Brain pericyte (primary cell): ENCODE measurements around the gene METTL15.
"Not testable (repeated sequence)": the region's sequence is repeated elsewhere in the genome, so short reads cannot be mapped to it uniquely, and the experiment has no call there.

ENCODE experiments used
- DNase-seq: peaks from one replicate; pipeline ENCODE4 v3.0.0-alpha.2; 2012; ENCODE audit warnings: low read depth, low spot score

METTL15 gene

DNA sequence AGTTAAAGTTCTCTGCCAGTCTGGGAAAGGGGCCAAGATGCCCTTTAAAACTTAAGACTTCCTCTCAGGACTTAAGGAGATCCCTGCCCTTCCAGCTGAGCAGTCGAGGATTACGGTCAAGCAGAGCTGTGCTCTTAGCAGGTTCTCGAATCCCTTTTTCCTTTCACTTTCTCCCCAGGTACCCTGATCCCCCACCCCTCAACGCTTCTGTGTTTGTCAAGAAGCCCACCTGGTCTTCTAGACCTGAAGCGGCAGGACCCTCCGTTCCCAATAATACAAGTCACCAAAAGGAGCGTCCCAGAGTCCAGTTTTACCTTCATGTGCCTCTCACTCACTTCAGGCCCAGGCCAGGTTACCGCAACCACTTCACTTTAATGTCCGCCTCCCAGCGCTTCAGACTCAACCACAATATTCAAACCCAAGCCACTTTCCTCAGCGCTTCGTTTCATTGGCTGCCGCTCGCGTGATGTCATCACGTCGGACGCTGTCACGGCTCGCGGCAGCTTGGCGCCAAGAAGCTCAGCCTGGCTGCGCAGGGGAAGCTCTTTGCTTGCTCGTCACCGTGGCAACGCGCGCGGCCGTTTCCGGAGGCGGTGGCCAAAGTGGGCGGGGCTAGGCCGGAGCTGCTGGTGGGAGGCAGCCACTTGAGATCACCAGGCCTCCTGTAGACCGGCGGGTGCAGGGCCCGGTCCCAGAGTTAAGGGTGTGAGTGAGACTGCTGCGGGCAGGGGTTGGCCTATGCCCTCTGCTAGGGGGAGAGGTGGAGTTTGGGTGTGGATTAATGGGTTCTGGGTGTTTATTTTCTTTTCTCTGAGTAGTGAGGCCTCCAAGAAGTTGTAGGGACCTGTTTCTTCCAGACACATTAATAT lies at the start of gene METTL15, which contains the start of gene KIF18A:
Gene METTL15, plus strand, starts transcription at position 639 of the 869 bp plus-strand sequence. CDS start 4,947 bp downstream, outside the sequence.
Gene KIF18A, minus strand, starts transcription at position 407 of the 869 bp plus-strand sequence. CDS start 10,209 bp downstream, outside the sequence.
- DNase-seq, result peak; percentile 98

- no peak for DNase-seq
Measured at GRCh38 chr11:28071305-28071704, 36.9 kb upstream of the METTL15 start.

- no peak for DNase-seq
Measured at GRCh38 chr11:28072321-28072720, 35.9 kb upstream of the METTL15 start.

- DNase-seq, result no peak
Measured at GRCh38 chr11:28077521-28077920, 30.7 kb upstream of the METTL15 start.

GRCh38 chr11:28083118-28083517 lies 25.1 kb upstream of the METTL15 start:
- no peak for DNase-seq

GRCh38 chr11:28086569-28086968 lies 21.6 kb upstream of the METTL15 start:
- no peak for DNase-seq

- not testable (repeated sequence) for DNase-seq
Measured at GRCh38 chr11:28087192-28087591, 21.0 kb upstream of the METTL15 start.

DNA sequence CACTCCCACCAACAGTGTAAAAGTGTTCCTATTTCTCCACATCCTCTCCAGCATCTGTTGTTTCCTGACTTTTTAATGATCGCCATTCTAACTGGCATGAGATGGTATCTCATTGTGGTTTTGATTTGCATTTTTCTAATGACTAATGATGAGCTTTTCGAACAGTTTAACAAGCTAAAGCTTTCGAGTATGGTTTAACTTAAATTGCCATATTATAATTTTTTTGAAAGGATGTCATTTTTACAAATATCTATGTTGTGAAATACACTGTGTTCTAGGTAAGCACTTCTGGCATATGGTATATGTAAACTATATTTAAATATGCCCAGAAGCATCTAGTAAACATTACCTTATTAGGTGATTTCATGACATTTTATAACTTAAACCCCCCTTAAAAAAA lies 20.5 kb upstream of the METTL15 start:
- not testable (repeated sequence) for DNase-seq

DNA sequence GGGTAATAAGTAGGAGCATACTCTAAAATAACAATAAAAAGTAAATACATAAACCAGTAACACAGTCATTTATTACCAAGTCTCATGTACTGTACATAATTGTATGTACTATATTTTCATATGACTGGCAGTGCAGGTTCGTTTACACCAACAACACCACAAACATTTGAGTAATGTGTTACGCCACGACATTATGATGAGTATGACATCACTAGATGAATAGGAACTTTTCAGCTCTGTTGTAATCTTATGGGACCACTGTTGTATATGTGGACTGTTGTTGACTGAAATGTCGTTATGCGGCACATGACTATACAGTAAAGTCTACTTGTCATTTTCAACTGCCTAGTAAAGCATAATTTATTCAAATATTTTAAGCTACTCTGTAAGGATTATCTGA lies 18.8 kb upstream of the METTL15 start:
- no peak for DNase-seq

DNA sequence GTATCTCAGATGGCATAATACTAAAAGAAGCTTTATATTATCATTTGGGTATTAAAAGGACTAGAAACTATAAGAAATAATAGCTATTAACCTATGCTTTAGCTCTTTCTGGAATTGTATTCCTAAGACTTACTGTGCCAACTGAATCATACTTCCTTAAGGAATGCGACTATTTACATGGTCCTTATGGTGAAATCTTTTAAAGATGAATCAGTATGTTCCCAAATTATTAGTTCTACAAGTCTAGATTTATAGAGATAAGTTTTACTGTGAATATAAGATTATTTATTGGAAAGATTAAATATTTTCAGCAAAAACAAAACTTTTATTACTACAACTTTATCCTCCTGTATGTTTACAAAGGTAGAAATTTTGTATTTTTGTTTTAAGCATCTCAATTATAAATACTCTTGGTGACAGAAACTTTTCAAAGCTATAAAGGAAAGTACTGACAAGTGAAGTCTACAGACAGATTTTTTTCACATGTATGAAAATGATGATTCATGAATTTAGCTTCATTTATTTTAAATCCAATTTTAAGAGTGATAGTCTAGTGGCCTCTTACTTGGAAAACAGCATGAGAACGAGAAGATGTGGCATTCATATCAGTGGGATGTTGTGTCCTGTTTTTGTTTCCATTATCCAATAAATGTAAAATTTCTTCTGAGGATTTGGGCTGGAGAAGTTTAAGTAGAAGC lies 18.0 kb upstream of the METTL15 start:
- no peak for DNase-seq

GRCh38 chr11:28092786-28093185 lies 15.4 kb upstream of the METTL15 start:
- DNase-seq, result no peak

GRCh38 chr11:28098257-28098656 lies 9.9 kb upstream of the METTL15 start:
- DNase-seq, result no peak

DNA sequence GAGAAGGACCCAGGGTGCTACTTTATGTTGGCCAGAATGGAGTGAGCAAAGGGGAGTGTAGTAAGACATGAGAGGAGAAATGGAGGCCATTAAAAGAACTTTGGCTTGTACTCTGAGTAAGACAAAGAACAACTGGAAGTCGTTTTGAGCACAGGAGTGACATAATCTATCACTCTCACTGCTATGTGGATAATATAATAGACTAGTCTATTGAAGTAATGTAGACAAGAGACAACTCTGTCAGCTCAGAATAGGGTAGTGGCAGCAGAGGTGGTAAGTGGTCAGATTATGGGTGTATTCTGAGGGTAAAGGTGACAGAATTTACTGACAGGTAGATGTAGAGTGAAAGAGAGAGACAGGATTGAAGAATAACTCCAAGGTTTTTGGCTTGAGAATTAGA lies 8.5 kb upstream of the METTL15 start:
- no peak for DNase-seq

- no peak for DNase-seq
Measured at GRCh38 chr11:28100665-28101064, 7.5 kb upstream of the METTL15 start.

DNA sequence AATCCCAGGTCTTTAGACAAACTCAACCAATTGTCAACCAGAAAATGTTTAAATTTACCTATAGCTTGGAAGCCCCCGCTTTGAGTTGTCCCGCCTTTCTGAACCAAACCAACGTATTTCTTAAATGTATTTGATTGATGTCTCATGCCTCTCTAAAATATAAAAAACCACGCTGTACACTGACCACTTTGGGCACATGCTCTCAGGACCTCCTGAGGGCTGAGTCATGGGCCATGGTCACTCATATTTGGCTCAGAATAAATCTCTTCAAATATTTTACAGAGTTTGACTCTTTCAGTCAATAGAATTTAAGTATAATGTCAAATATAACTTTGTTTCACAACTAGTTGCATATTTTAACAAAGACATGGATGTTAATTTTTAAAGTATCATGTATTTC lies 5.9 kb upstream of the METTL15 start:
- DNase-seq, result not testable (repeated sequence)

- DNase-seq, result no peak
Measured at GRCh38 chr11:28104425-28104824, 3.8 kb upstream of the METTL15 start.

- no peak for DNase-seq
Measured at GRCh38 chr11:28104984-28105383, 3.2 kb upstream of the METTL15 start.

GRCh38 chr11:28105869-28106268 lies 2.3 kb upstream of the METTL15 start:
- DNase-seq, result no peak

- no peak for DNase-seq
Measured at GRCh38 chr11:28106353-28107043, 1.7 kb upstream of the METTL15 start.

- no peak for DNase-seq
Measured at GRCh38 chr11:28107191-28107749, 918 bp upstream of the METTL15 start.

DNA sequence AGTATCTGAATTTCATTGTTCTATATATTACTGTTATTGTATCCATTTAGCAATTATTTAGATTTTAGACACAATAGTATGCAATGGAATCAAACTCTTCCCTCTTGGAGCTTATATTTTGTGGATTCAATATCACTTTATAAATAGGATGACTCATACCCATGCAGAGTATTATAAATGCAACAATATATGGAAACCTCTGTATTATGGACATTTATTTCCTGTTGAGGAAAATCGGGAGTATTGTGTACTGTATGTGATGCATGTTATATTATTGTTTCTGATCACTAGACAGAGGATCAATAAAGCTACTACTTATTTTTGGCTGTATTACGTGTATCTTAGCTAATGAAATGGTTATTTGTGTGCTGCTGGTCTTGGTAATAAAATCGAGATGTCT lies 770 bp downstream of the METTL15 start:
- no peak for DNase-seq
